KMS-11 (cell line): ENCODE data around the gene TIMM29.

Experiments used
- H2AFZ ChIP-seq: fragments of 200-600 bp; sonication (generic); 2 replicates; pipeline ENCODE4 v1.6.1; 2016; ENCODE audit warnings: antibody characterized with exemption, mixed run types, low read depth
- H3K27ac ChIP-seq: fragments of 200-600 bp; sonication (generic); 2 replicates; pipeline ENCODE4 v1.6.1; 2016; ENCODE audit warnings: mild to moderate bottlenecking, mixed run types
- H3K27me3 ChIP-seq: fragments of 200-600 bp; sonication (generic); 2 replicates; pipeline ENCODE4 v1.6.1; 2017; ENCODE audit warnings: mild to moderate bottlenecking, low read depth, mixed run types, moderate library complexity; ENCODE audit not compliant: insufficient read depth
- H3K36me3 ChIP-seq: fragments of 200-600 bp; sonication (generic); 2 replicates; pipeline ENCODE4 v1.6.1; 2017; ENCODE audit warnings: mild to moderate bottlenecking, mixed run types; ENCODE audit not compliant: insufficient read depth
- H3K4me1 ChIP-seq: fragments of 200-600 bp; sonication (generic); 2 replicates; pipeline ENCODE4 v1.6.1; 2016; ENCODE audit warnings: mild to moderate bottlenecking, low read depth, mixed run types; ENCODE audit not compliant: poor library complexity, severe bottlenecking
- H3K4me2 ChIP-seq: fragments of 200-600 bp; sonication (generic); 2 replicates; pipeline ENCODE4 v1.7.0; 2016; ENCODE audit warnings: mild to moderate bottlenecking, mixed run types
- H3K4me3 ChIP-seq: fragments of 200-600 bp; sonication (generic); IDR thresholded peaks from 2 replicates; pipeline ENCODE4 v1.6.1; 2017; ENCODE audit warnings: low read depth, low read length, mixed read lengths; ENCODE audit not compliant: insufficient read depth
- H3K79me2 ChIP-seq: fragments of 200-600 bp; sonication (generic); 2 replicates; pipeline ENCODE4 v1.6.1; 2016; ENCODE audit warnings: low read depth, mixed run types; ENCODE audit not compliant: insufficient read depth
- H3K9ac ChIP-seq: fragments of 200-600 bp; sonication (generic); 2 replicates; pipeline ENCODE4 v1.6.1; 2016; ENCODE audit warnings: mild to moderate bottlenecking, mixed run types
- H4K20me1 ChIP-seq: fragments of 200-600 bp; sonication (generic); 2 replicates; pipeline ENCODE4 v1.6.1; 2016; ENCODE audit warnings: mild to moderate bottlenecking, mixed run types; ENCODE audit not compliant: insufficient read depth
- TF ChIP-seq, protein P1 (sequence below): fragments of 200-600 bp; sonication (generic); conservative IDR thresholded peaks from 2 replicates; pipeline ENCODE4 v1.6.1; 2017; ENCODE audit warnings: low read depth, mild to moderate bottlenecking, antibody characterized with exemption, low read length, moderate library complexity, mixed read lengths

Gene TIMM29

DNA sequence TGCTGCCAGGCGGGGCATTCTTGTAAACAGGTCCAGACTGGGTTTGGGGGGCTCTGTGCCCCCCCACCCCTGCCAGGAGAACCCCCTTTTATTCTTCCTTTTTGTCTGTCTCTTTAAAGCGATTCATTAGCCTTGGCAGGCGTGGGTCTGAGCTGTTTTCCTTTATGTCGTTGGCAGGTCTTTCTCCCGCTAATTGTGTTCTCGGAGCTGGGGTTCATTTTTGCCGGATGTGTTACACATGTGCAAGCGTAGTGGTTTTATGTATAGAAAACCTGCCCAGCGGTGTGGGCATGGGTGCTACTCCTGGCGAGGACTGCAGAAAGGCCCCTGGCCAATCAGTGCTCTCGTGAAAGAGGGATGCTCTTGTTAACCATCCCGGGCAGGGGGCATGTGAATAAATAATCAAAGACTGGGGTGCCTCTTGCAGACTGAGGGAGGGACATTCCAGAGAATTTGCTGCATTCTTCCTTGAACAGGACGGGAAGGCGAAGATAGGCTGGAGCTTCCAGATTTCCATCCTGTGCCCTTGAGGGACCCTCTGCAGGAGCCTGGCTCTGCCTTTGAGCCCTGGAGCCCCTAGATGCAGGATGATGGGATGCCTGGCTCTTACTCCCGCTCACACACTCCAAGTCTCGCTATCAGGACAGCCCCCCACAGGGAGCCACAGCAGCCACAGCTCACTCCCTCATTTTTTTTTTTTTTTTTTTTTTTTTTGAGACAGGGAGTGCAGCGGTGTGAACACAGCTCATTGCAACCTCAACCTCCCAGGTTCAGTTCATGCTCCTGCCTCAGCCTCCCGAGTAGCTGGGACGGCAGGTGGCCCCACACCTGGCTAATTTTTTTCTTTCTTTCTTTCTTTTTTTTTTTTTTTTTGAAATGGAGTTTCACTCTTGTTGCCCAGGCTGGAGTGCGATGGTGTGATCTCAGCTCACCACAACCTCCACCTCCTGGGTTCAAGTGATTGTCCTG is 43.1 kb upstream of the TIMM29 start:
- no peak overlapping the region for H3K27ac ChIP-seq
- no peaks in the 10 kb centered on the region for H3K4me1 ChIP-seq
- no peak overlapping the region for H2AFZ ChIP-seq
- no peaks in the 10 kb centered on the region for H4K20me1 ChIP-seq
- TF ChIP-seq, protein P1, sequence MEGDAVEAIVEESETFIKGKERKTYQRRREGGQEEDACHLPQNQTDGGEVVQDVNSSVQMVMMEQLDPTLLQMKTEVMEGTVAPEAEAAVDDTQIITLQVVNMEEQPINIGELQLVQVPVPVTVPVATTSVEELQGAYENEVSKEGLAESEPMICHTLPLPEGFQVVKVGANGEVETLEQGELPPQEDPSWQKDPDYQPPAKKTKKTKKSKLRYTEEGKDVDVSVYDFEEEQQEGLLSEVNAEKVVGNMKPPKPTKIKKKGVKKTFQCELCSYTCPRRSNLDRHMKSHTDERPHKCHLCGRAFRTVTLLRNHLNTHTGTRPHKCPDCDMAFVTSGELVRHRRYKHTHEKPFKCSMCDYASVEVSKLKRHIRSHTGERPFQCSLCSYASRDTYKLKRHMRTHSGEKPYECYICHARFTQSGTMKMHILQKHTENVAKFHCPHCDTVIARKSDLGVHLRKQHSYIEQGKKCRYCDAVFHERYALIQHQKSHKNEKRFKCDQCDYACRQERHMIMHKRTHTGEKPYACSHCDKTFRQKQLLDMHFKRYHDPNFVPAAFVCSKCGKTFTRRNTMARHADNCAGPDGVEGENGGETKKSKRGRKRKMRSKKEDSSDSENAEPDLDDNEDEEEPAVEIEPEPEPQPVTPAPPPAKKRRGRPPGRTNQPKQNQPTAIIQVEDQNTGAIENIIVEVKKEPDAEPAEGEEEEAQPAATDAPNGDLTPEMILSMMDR, result no peak
- no peak overlapping the region for H3K9ac ChIP-seq
- no peak overlapping the region for H3K4me3 ChIP-seq
- H3K79me2 ChIP-seq, result peaks cover 20% of the 10 kb centered on the region; the same call in 1 of the 2 replicates
- no peaks in the 10 kb centered on the region for H3K27me3 ChIP-seq
- H3K36me3 ChIP-seq, result no peaks in the 10 kb centered on the region
- H3K4me2 ChIP-seq, result no peak overlapping the region

DNA sequence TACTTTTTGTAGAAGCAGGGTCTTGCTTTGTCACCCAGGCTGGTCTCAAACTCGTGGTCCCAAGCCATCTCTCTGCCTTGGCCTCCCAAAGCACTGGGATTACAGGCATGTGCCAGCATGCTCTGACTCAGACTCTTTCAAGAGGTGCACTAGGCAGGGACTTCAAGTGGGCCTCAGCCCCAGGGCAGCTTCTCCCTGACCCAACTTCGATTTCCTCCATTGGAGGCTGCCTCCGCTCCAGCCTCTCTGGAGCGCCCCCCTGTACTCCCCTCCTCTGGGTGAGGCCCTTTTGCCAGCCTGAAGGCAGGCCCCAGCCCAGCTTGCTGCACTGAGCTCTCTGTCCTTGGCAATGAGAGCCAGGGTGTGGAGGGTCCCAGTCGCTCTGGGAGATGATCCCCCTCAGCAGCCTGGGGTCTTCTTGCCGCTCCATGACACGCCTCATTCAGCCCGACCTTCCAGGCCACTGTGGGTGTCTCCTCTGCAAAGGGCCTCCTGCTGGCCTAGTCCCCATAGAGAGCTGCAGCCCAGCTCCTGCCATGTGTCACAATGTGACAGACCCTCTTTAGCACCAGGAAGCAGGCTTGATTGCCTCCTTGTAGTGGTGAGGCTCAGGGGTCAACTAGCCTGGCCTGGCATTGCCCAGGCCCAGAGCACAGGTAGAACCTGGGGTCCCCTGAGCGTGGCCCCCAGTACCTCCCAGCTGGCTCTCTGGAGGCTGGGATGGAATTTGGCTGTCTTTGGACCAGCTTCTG is 40.8 kb upstream of the TIMM29 start:
- TF ChIP-seq, protein P1, result no peak
- no peak overlapping the region for H3K4me2 ChIP-seq
- no peaks in the 10 kb centered on the region for H3K36me3 ChIP-seq
- H3K4me3 ChIP-seq, result no peak overlapping the region
- H3K9ac ChIP-seq, result no peak overlapping the region
- H3K27me3 ChIP-seq, result no peaks in the 10 kb centered on the region
- H4K20me1 ChIP-seq, result no peaks in the 10 kb centered on the region
- H2AFZ ChIP-seq, result no peak overlapping the region
- no peaks in the 10 kb centered on the region for H3K4me1 ChIP-seq
- H3K27ac ChIP-seq, result no peak overlapping the region
- H3K79me2 ChIP-seq, result peaks cover 4% of the 10 kb centered on the region; the same call in 1 of the 2 replicates

DNA sequence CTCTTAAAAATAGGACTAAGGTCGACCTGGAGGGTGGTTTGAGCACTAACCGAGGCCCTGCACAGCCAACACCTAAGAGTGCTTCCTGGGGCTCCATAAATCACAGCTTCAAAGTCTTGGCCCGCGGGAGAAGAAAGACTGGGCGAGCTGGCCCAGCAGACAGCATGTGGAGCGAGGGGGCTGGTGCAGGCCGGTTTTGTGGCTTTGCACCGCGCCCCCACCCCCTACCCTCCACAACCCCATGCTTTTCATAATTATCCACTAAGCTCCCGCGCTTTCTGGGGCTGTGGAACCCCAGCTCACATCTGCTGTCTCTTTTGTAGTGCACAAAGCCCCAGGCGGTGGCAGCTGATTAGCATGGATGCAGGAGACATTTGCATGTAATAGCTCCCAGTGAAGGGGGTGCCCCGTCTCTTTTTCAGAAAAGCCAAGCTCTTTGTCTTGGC is 40.2 kb upstream of the TIMM29 start:
- Histone ChIP-seq H3K36me3 (no peaks in the 10 kb centered on the region), H4K20me1 (no peaks in the 10 kb centered on the region), H3K9ac (no peak overlapping the region), H3K4me3 (no peak overlapping the region), H3K4me2 (no peak overlapping the region), H3K27me3 (no peaks in the 10 kb centered on the region), H3K79me2 (peaks cover 4% of the 10 kb centered on the region; the same call in 1 of the 2 replicates), H2AFZ (no peak overlapping the region), H3K4me1 (no peaks in the 10 kb centered on the region), H3K27ac (no peak overlapping the region)
- TF ChIP-seq, protein P1, result no peak

DNA sequence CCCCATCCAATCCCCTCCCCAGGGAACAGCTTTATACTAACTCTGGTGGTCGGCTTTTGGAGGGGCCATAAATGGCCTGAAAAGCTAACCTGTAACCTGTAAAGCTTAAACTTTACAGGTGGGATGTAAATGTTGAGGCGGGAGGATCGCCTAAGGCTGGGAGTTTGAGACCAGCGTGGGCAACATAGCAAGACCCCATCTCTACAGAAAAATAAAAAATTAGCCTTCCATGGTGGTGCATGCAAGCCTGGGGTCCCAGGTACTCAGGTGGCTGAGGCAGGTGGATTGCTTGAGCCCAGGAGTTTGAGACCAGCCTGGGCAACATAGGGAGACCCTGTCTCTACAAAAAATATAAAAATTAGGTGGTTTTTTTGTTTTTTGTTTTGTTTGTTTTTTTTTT is 38.7 kb upstream of the TIMM29 start:
- no peaks in the 10 kb centered on the region for H3K79me2 ChIP-seq
- no peaks in the 10 kb centered on the region for H3K4me1 ChIP-seq
- TF ChIP-seq, protein P1, result no peak
- no peak overlapping the region for H3K4me2 ChIP-seq
- H3K4me3 ChIP-seq, result no peak overlapping the region
- H2AFZ ChIP-seq, result no peak overlapping the region
- H3K27ac ChIP-seq, result no peak overlapping the region
- H3K9ac ChIP-seq, result no peak overlapping the region
- H3K36me3 ChIP-seq, result no peaks in the 10 kb centered on the region
- no peaks in the 10 kb centered on the region for H3K27me3 ChIP-seq
- no peaks in the 10 kb centered on the region for H4K20me1 ChIP-seq
